ENCODE results near the gene SCN9A. TPM values are rescaled to one million over a fixed set of nuclear protein-coding genes. Genes with fewer than 3 reads are reported as not detected.

Gene SCN9A
- total RNA-seq, 1 donor from 2014 or later: 5.5 TPM

GRCh38 chr2:166173263-166173662, 202.5 kb downstream of the SCN9A start:
- TF ChIP-seq CTCF (IDR thresholded peaks at IDR 0.05): no peak
- intact Hi-C loops (cut with DNase I): no loop called here
- H3K36me3 ChIP-seq: no peaks in the 10 kb centered on the region
- DNase-seq (ENCODE audit: low spot score in 2 of 2): no peak
- no peak overlapping the region for H3K27ac ChIP-seq
- H3K9me3 ChIP-seq: no peaks in the 10 kb centered on the region
- no peaks in the 10 kb centered on the region for H3K4me1 ChIP-seq
- H3K27me3 ChIP-seq: no peaks in the 10 kb centered on the region
- no peak overlapping the region for H3K4me3 ChIP-seq

DNA sequence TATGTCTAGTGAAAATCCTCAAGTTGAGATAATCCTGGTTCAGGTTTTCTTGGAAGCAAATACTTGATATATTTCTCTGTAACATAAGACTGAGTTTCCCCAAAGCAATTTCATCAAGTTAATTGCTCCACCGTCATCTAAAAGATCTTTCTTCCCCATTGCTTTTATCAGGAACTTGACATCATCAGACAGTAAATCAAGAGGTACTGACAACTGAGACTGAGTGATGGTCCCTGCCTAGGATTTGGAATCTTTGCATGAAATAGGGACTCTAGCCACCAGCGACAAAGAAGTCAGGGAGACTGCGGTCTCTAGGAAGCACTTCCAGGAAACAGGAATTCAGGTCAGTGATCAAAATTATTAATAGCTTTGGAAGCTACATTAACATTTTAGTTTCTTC, 204.5 kb downstream of the SCN9A start:
- TF ChIP-seq CTCF (IDR thresholded peaks at IDR 0.05): no peak
- Histone ChIP-seq H3K27ac (no peak overlapping the region), H3K27me3 (no peaks in the 10 kb centered on the region), H3K4me1 (no peaks in the 10 kb centered on the region), H3K4me3 (no peak overlapping the region), H3K9me3 (no peaks in the 10 kb centered on the region), H3K36me3 (no peaks in the 10 kb centered on the region)
- intact Hi-C loops (cut with DNase I): no loop called here
- DNase-seq (ENCODE audit: low spot score in 2 of 2): no peak

DNA sequence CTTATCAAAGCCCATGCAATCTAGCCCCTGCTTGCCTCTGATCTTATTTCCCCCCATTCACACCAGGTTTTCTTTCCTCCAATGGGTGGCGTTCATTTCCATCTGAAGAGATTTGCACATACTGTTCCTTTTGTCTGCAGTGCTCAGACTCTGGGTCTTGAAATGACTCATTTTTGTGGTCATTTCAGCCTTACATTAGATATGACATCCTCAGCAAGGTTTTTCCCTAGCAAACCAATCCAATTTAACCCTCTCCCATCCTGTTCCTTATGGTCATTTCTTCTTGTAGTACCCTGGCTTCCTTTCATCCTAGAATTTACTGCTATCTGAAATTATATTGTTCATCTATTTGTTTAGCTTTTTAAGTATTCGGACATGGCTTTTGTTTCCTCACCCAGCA, 205.4 kb downstream of the SCN9A start:
- Histone ChIP-seq H3K27ac (no peak overlapping the region), H3K4me1 (no peaks in the 10 kb centered on the region), H3K36me3 (no peaks in the 10 kb centered on the region), H3K9me3 (no peaks in the 10 kb centered on the region), H3K4me3 (no peak overlapping the region), H3K27me3 (no peaks in the 10 kb centered on the region)
- intact Hi-C loops (cut with DNase I): no loop called here
- TF ChIP-seq CTCF (IDR thresholded peaks at IDR 0.05): no peak
- no peak for DNase-seq (ENCODE audit: low spot score in 2 of 2)

GRCh38 chr2:166167449-166167848, 208.3 kb downstream of the SCN9A start:
- Histone ChIP-seq H3K36me3 (no peaks in the 10 kb centered on the region), H3K9me3 (no peaks in the 10 kb centered on the region)
- intact Hi-C loops (cut with DNase I): no loop called here

DNA sequence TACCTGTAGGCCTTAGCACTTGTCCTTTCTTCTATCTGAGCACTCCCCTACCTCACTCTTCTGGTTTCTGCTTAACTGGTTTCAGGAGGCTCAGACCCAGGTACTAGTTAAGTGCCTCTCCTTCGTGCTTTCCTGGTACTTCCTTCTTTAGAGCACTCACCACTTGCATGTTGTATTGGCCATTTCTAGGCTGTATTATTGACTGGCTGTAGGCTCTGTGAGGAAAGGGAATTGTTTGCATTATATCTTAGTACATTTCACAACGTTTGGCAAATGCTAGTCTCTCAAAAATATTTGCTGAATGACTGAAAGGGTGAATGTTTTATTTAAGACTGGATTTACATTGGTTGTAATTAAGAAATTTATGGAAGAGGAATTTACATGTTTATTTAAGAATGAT, 212.0 kb downstream of the SCN9A start:
- Histone ChIP-seq H3K4me3 (no peak overlapping the region), H3K27ac (no peak overlapping the region), H3K9me3 (no peaks in the 10 kb centered on the region), H3K27me3 (no peaks in the 10 kb centered on the region), H3K36me3 (no peaks in the 10 kb centered on the region), H3K4me1 (no peaks in the 10 kb centered on the region)
- DNase-seq (ENCODE audit: low spot score in 2 of 2): no peak
- TF ChIP-seq CTCF (IDR thresholded peaks at IDR 0.05): no peak
- intact Hi-C loops (cut with DNase I): no loop called here

More at GRCh38 chr2:166167449-166167848, 208.3 kb downstream of the SCN9A start:
- H3K27ac ChIP-seq: no peak overlapping the region
- no peaks in the 10 kb centered on the region for H3K27me3 ChIP-seq
- H3K4me3 ChIP-seq: no peak overlapping the region
- H3K4me1 ChIP-seq: no peaks in the 10 kb centered on the region
- no peak for DNase-seq (ENCODE audit: low spot score in 2 of 2)
- TF ChIP-seq CTCF (IDR thresholded peaks at IDR 0.05): no peak

GRCh38 chr2:166158546-166158945, 217.2 kb downstream of the SCN9A start:
- Histone ChIP-seq H3K9me3 (no peaks in the 10 kb centered on the region), H3K36me3 (no peaks in the 10 kb centered on the region), H3K4me3 (no peak overlapping the region), H3K4me1 (no peaks in the 10 kb centered on the region), H3K27me3 (no peaks in the 10 kb centered on the region), H3K27ac (no peak overlapping the region)
- TF ChIP-seq CTCF (IDR thresholded peaks at IDR 0.05): no peak
- intact Hi-C loops (cut with DNase I): no loop called here
- no peak for DNase-seq (ENCODE audit: low spot score in 2 of 2)

Measured in ascending aorta (tissue), 2 donors.